Measurements from ENCODE around the gene TMEM203.
A peak's percentile ranks its signal among the peaks of the same experiment; 100 is the strongest.

TMEM203 gene

GRCh38 chr9:137193771-137194170 lies 11.7 kb downstream of the TMEM203 start:
- no peak for DNase-seq

- DNase-seq, result no peak
Observed at GRCh38 chr9:137192859-137193258, 12.6 kb downstream of the TMEM203 start.

GRCh38 chr9:137192448-137192780 lies 13.0 kb downstream of the TMEM203 start:
- no peak for DNase-seq

GRCh38 chr9:137191691-137192447 lies 13.6 kb downstream of the TMEM203 start:
- no peak for DNase-seq

GRCh38 chr9:137191245-137191644 lies 14.2 kb downstream of the TMEM203 start:
- no peak for DNase-seq

- DNase-seq, result no peak
Observed at GRCh38 chr9:137190315-137190856, 15.1 kb downstream of the TMEM203 start.

- DNase-seq, result no peak
Observed at GRCh38 chr9:137189297-137190295, 15.9 kb downstream of the TMEM203 start.

- peak; percentile 93 for DNase-seq
Observed at GRCh38 chr9:137188490-137189296, 16.8 kb downstream of the TMEM203 start, which contains the start of the genes ANAPC2 and SSNA1. ANAPC2 (minus strand) TSS chr9:137188560; CDS start chr9:137188532, 28 bp downstream. SSNA1 (plus strand) TSS chr9:137188676; CDS start chr9:137188727, 51 bp downstream.

- DNase-seq, result no peak
Observed at GRCh38 chr9:137188086-137188489, 17.4 kb downstream of the TMEM203 start.

GRCh38 chr9:137187386-137187785 lies 18.1 kb downstream of the TMEM203 start:
- DNase-seq, result no peak

GRCh38 chr9:137186385-137186784 lies 19.1 kb downstream of the TMEM203 start:
- no peak for DNase-seq

GRCh38 chr9:137185921-137186320 lies 19.5 kb downstream of the TMEM203 start:
- no peak for DNase-seq

GRCh38 chr9:137184881-137185660 lies 20.4 kb downstream of the TMEM203 start:
- DNase-seq, result no peak

- DNase-seq, result no peak
Observed at GRCh38 chr9:137183980-137184595, 21.4 kb downstream of the TMEM203 start.

- DNase-seq, result no peak
Observed at GRCh38 chr9:137182836-137183235, 22.6 kb downstream of the TMEM203 start.

- DNase-seq, result no peak
Observed at GRCh38 chr9:137181680-137182079, 23.8 kb downstream of the TMEM203 start.

GRCh38 chr9:137180491-137180890 lies 25.0 kb downstream of the TMEM203 start:
- no peak for DNase-seq

GRCh38 chr9:137179761-137180160 lies 25.7 kb downstream of the TMEM203 start:
- DNase-seq, result no peak

- DNase-seq, result no peak
Observed at GRCh38 chr9:137178939-137179630, 26.4 kb downstream of the TMEM203 start.

- no peak for DNase-seq
Observed at GRCh38 chr9:137178201-137178938, 27.1 kb downstream of the TMEM203 start.
